Esophagus muscularis mucosa (tissue), 3 donors: ENCODE measurements around the gene IGSF21.

Experiments used
- POLR2A ChIP-seq: fragments of 450-650 bp; IDR thresholded peaks from one replicate; pipeline ENCODE4 v1.6.1; 2017; ENCODE audit warnings: antibody characterized with exemption, moderate library complexity, mild to moderate bottlenecking, low read depth
- POLR2AphosphoS5 ChIP-seq, 2 donors: sonication (generic); formaldehyde crosslinking; IDR thresholded peaks; one replicate each; pipeline ENCODE4 v1.6.1; 2017; ENCODE audit warnings: antibody characterized with exemption in 2 of 2
- TF ChIP-seq, protein P1 (sequence below), 3 experiments: fragments of 200-600 bp in 2 of 3; fragments of 450-650 bp in 1 of 3; sonication (generic) in 2 of 3; IDR thresholded peaks; one replicate each; pipeline ENCODE4 v1.5.1; 2017 to 2019; ENCODE audit warnings: antibody characterized with exemption in 3 of 3, mild to moderate bottlenecking in 2 of 3, moderate library complexity in 1 of 3

DNA sequence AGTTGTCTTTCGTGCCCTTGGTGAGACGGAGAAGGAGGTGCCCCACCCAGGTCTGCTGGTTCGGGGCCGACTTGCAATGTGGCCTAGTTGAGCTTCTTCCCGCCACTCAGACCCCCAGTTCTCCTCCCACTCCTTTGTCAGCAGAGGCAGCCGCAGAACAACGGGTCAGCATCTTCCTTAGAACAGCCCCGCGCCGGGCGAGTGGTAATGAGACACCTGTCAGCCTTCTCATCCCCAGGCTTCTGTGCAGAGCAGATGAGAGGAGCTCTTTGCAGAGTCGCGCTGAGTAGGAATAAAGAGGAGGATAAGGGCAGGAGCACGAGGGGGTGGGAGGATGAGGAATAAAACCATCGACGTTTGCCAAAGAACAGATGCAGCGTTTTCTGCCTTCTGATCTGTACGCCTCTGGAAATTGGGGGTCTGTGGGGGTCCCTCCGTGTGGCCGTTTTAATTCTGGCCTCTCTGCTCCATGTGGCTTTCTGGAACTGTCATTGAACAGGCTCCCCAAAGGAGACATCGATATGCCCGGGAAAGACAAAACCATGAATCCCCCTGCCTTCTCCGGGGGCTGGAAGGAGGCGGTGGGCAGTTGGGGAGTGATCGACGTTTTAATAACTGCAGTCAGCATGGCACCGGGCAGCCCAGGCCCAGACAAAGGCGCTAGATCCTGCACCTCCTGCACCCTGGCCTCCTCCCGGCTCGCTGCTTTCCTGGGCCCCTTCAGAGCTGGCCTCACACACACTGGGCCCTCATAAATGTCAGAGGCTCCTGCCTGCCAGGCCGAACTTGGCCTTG is 27.5 kb upstream of the IGSF21 start:
- TF ChIP-seq POLR2AphosphoS5 (IDR thresholded peaks at IDR 0.05), result no peak
- TF ChIP-seq, protein P1, sequence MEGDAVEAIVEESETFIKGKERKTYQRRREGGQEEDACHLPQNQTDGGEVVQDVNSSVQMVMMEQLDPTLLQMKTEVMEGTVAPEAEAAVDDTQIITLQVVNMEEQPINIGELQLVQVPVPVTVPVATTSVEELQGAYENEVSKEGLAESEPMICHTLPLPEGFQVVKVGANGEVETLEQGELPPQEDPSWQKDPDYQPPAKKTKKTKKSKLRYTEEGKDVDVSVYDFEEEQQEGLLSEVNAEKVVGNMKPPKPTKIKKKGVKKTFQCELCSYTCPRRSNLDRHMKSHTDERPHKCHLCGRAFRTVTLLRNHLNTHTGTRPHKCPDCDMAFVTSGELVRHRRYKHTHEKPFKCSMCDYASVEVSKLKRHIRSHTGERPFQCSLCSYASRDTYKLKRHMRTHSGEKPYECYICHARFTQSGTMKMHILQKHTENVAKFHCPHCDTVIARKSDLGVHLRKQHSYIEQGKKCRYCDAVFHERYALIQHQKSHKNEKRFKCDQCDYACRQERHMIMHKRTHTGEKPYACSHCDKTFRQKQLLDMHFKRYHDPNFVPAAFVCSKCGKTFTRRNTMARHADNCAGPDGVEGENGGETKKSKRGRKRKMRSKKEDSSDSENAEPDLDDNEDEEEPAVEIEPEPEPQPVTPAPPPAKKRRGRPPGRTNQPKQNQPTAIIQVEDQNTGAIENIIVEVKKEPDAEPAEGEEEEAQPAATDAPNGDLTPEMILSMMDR (IDR thresholded peaks at IDR 0.05), result no peak
- TF ChIP-seq POLR2A, result no peak
